HG03575 (cell line): ENCODE results near the gene SLC44A5.
"Not testable (repeated sequence)": the region's sequence is repeated elsewhere in the genome, so short reads cannot be mapped to it uniquely, and the experiment has no call there.

Source experiments
- ATAC-seq: cut with Tn5 transposase; IDR thresholded peaks from one replicate; pipeline ENCODE4 v1.9.1; 2021; ENCODE audit not compliant: unreplicated experiment, insufficient number of reproducible peaks, low FRiP score; ENCODE audit errors: extremely low read depth

The SLC44A5 gene

GRCh38 chr1:75403147-75403646, 207.7 kb downstream of the SLC44A5 start:
- ATAC-seq, result not testable (repeated sequence)

- ATAC-seq, result no peak
Measured at GRCh38 chr1:75400716-75401115, 210.2 kb downstream of the SLC44A5 start.

GRCh38 chr1:75396745-75397144, 214.2 kb downstream of the SLC44A5 start:
- ATAC-seq, result no peak

- ATAC-seq, result no peak
Measured at GRCh38 chr1:75396260-75396659, 214.7 kb downstream of the SLC44A5 start.

- ATAC-seq, result no peak
Measured at GRCh38 chr1:75394386-75395139, 216.4 kb downstream of the SLC44A5 start.

- peak; percentile 86 for ATAC-seq
Measured at GRCh38 chr1:75392278-75392677, 218.6 kb downstream of the SLC44A5 start.

- not testable (repeated sequence) for ATAC-seq
Measured at GRCh38 chr1:75375476-75376447, 235.2 kb downstream of the SLC44A5 start.

GRCh38 chr1:75373542-75374159, 237.3 kb downstream of the SLC44A5 start:
- no peak for ATAC-seq

- no peak for ATAC-seq
Measured at GRCh38 chr1:75366595-75366994, 244.3 kb downstream of the SLC44A5 start.

GRCh38 chr1:75361260-75361659, 249.7 kb downstream of the SLC44A5 start:
- no peak for ATAC-seq

- ATAC-seq, result not testable (repeated sequence)
Measured at GRCh38 chr1:75354267-75354666, 256.6 kb downstream of the SLC44A5 start.

- ATAC-seq, result no peak
Measured at GRCh38 chr1:75353051-75353450, 257.9 kb downstream of the SLC44A5 start.

- ATAC-seq, result no peak
Measured at GRCh38 chr1:75345538-75346292, 265.2 kb downstream of the SLC44A5 start.

GRCh38 chr1:75342786-75343185, 268.1 kb downstream of the SLC44A5 start:
- no peak for ATAC-seq

- peak; percentile 20 for ATAC-seq
Measured at GRCh38 chr1:75341537-75341936, 269.4 kb downstream of the SLC44A5 start.

GRCh38 chr1:75338616-75339483, 272.1 kb downstream of the SLC44A5 start:
- peak; percentile 95 for ATAC-seq

GRCh38 chr1:75334876-75335389, 276.0 kb downstream of the SLC44A5 start:
- no peak for ATAC-seq

- no peak for ATAC-seq
Measured at GRCh38 chr1:75330624-75331023, 280.3 kb downstream of the SLC44A5 start.
